HUES48 (cell line): ENCODE results near the gene SUN5.
"Not testable (repeated sequence)": the region's sequence is repeated elsewhere in the genome, so short reads cannot be mapped to it uniquely, and the experiment has no call there.

ENCODE experiments used
- H3K27ac ChIP-seq: one replicate; pipeline ENCODE4 v1.7.0; 2013; ENCODE audit warnings: low read depth, low read length, inconsistent platforms
- H3K27me3 ChIP-seq: 2 replicates; pipeline ENCODE4 v1.6.1; 2013; ENCODE audit warnings: mild to moderate bottlenecking, low read length; ENCODE audit not compliant: control insufficient read depth, insufficient read depth
- H3K36me3 ChIP-seq: 2 replicates; pipeline ENCODE4 v1.6.1; 2013; ENCODE audit warnings: low read length; ENCODE audit not compliant: control insufficient read depth, insufficient read depth
- H3K4me1 ChIP-seq: 2 replicates; pipeline ENCODE4 v1.6.1; 2013; ENCODE audit warnings: mild to moderate bottlenecking, low read length; ENCODE audit not compliant: control insufficient read depth, insufficient read depth
- H3K4me3 ChIP-seq: 2 replicates; pipeline ENCODE4 v1.5.1; 2013; ENCODE audit warnings: mild to moderate bottlenecking, low read depth, low read length
- H3K9ac ChIP-seq: 2 replicates; pipeline ENCODE4 v1.6.1; 2013; ENCODE audit warnings: mild to moderate bottlenecking, low read depth, low read length, moderate library complexity
- H3K9me3 ChIP-seq: 2 replicates; pipeline ENCODE4 v1.6.1; 2013; ENCODE audit warnings: low read length; ENCODE audit not compliant: control insufficient read depth, insufficient read depth

The SUN5 gene

DNA sequence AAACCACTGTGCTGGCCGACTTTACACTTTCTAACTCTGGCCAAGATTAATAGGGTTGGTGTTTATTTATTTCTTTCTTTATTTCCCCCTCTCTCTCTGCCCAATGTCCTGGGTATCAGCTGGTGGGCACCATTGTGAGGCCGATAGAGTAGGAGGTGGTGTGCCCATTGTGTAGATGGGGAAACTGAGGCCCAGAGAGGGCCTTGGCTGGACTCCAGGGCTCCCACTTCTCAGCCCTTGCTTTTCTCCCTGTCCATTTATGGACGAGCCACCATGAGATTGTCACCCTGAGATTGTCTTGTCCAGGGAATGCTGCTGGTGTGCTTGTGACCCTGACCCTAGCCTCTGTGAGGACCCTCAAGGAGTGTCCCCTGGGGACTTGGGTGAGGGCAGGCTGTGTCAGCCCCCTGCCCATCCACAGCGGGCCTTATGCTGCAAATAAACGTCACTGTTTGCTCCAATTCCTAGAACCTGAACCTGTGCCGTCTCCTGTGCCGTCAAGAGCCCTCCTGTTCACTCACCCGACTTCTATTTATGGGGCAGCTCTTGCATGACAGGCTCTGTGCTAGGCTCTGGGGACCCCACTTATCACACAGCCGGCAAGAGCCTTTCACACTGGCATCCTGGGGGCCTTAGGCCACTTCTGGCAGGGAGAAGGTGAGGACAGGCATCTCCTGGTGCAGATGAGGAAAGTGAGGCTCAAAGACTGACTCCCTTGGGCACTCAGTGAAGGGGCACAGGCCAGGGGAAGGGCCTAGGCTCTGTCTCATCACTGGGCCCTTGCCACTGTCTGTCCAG is 24.8 kb downstream of the SUN5 start:
- H3K9ac ChIP-seq: no peak overlapping the region
- H3K27me3 ChIP-seq: no peaks in the 10 kb centered on the region
- H3K4me3 ChIP-seq: no peak overlapping the region
- peaks cover 7% of the 10 kb centered on the region for H3K4me1 ChIP-seq
- no peaks in the 10 kb centered on the region for H3K9me3 ChIP-seq
- no peak overlapping the region for H3K27ac ChIP-seq
- H3K36me3 ChIP-seq: no peaks in the 10 kb centered on the region

DNA sequence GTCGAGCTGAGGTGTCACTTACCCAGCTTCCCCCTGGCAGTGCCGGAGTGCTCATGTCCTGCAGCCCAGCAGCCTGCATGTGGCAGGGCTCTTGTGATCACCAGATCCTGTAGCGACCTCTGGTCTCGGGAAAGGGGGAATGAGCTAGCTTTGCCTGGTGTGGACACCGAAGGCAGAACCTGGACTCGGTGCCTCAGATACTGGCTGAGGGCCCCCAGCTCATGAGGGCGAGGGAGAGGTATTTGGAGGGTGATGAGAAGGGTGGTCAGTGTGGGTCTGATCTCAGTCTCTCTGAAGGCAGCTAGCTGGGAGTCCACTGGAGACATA is 26.3 kb downstream of the SUN5 start:
- Histone ChIP-seq H3K4me1 (peaks cover 14% of the 10 kb centered on the region), H3K27me3 (no peaks in the 10 kb centered on the region)

DNA sequence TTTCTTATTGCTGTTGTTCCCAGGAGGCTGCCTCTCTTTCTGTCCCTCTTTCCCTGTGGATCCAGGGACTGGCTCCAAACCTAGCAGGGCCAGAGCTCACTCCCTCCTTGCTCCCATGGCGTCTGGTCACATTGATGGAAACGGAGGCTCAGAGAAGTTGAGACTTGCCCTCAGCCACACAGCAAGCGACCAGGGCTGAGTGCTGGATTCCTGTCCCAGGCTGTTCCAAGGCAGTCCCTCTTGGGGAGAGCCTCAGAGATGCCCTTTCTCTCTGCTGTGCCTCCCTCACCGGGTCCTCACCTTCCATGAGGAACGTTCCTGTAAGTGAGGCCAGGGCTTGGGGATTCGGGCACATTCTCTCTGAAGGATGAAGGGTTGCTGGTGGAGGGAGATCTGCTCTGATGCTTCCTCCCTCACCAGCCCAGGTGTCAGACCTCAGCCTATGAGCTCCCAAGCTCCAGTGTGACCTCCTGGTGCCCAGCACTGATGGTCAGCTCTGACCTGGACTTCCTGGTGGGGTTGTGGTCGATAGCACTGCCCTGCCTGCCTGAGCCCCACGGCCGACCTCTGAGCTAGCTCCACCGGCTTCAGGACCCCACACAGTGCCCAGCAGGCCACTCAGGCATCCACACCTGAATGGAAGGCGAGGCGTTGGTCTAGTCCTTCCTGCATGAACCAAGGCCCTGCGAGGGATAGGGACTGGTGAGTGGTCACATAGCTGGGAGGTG is 26.8 kb downstream of the SUN5 start:
- Histone ChIP-seq H3K4me3 (no peak overlapping the region), H3K9ac (no peak overlapping the region), H3K27me3 (no peaks in the 10 kb centered on the region), H3K9me3 (no peaks in the 10 kb centered on the region), H3K4me1 (peaks cover 19% of the 10 kb centered on the region), H3K36me3 (no peaks in the 10 kb centered on the region), H3K27ac (no peak overlapping the region)

More for the DNA sequence above, 26.3 kb downstream of the SUN5 start:
- H3K9me3 ChIP-seq: no peaks in the 10 kb centered on the region
- no peaks in the 10 kb centered on the region for H3K36me3 ChIP-seq
- no peak overlapping the region for H3K27ac ChIP-seq
- H3K4me3 ChIP-seq: no peak overlapping the region
- H3K9ac ChIP-seq: no peak overlapping the region

DNA sequence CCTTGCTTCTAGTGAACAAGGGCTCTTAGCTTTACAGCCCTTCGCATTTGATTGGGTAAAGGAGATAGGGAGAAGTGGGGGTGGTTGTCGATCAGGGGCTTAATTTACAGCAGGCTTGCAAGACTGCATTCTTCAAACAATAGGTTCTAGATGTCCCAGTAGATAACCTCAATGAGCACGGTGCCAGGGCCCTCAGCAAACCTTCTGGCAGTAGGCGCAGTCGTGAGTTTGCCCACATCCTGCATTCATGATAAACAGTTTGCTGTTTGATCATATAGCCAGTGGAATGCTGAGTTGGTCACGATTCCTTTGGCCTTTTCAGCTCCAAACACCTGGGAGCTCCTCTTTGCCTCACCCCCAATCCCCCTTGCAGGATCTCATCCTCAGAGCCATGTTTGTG is 27.5 kb downstream of the SUN5 start:
- Histone ChIP-seq H3K36me3 (no peaks in the 10 kb centered on the region), H3K9me3 (no peaks in the 10 kb centered on the region), H3K27ac (no peak overlapping the region), H3K4me1 (peaks cover 26% of the 10 kb centered on the region), H3K4me3 (no peak overlapping the region), H3K27me3 (no peaks in the 10 kb centered on the region), H3K9ac (no peak overlapping the region)

DNA sequence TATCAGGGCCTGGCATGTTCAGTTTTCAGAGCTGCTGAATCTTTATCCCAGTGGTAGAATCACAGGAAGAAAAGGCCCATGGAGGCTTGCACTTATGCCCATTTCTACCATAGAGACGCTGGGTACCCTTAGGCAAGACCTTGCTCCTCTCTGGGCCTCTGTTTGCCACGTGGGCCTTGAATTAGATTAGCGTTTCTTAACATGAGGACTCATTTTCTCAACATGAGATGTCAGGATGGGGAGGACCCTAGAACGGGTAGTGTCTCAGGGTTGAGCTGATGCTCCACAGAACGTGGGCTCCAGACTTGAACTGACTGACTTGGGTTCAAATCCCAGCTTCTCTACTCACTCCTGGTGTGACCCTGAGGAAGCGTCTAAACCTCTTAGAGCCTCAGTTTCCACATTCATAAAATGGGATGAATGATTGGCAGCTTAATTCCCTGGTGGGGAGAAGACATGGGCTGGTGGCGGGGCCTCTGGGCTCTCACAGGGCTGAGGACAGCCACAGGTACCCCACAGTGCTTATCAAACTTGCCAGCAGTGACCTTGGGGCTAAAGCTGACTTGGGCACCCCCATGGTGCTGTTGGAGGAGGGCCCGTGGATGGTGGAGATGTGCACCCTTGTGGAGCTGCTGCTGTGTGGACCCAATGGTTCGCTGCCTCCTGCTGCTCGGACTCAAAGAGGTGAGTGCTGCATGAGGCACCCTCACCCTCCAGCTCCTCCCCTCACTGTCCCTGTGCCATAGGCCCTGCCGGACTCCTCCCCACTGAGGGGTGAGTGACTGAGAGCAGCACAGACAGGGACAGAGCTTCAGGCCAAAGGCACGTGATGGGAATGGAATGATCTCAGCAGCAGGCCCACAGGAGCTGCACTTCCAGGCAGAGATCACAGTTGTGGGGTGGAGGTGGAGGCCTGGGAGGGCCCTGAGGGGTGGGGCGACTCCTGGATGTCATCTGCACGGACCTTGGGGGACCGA is 28.2 kb downstream of the SUN5 start:
- peak overlapping the region; percentile 43 for H3K27ac ChIP-seq
- H3K9ac ChIP-seq: no peak overlapping the region
- no peaks in the 10 kb centered on the region for H3K9me3 ChIP-seq
- no peaks in the 10 kb centered on the region for H3K27me3 ChIP-seq
- H3K4me1 ChIP-seq: peaks cover 31% of the 10 kb centered on the region
- no peak overlapping the region for H3K4me3 ChIP-seq
- H3K36me3 ChIP-seq: no peaks in the 10 kb centered on the region

DNA sequence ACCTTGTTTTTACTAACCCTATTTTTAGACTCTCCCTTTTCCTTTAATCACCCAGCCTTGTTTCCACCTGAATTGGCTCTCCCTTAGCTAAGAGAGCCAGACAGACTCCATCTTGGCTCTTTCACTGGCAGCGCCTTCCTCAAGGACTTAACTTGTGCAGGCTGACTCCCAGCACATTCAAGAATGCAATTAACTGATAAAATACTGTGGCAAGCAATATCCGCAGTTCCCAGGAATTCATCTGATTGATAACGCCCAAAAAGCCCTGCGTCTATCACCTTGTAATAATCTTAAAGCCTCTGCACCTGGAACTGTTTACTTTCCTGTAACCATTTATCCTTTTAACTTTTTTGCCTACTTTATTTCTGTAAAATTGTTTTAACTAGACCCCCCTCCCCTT is 29.1 kb downstream of the SUN5 start:
- not testable (repeated sequence) for H3K9me3 ChIP-seq, H3K4me3 ChIP-seq, H3K9ac ChIP-seq, H3K27me3 ChIP-seq, H3K36me3 ChIP-seq
- H3K4me1 ChIP-seq: peaks cover 31% of the 10 kb centered on the region
- peak overlapping the region; percentile 48 for H3K27ac ChIP-seq

DNA sequence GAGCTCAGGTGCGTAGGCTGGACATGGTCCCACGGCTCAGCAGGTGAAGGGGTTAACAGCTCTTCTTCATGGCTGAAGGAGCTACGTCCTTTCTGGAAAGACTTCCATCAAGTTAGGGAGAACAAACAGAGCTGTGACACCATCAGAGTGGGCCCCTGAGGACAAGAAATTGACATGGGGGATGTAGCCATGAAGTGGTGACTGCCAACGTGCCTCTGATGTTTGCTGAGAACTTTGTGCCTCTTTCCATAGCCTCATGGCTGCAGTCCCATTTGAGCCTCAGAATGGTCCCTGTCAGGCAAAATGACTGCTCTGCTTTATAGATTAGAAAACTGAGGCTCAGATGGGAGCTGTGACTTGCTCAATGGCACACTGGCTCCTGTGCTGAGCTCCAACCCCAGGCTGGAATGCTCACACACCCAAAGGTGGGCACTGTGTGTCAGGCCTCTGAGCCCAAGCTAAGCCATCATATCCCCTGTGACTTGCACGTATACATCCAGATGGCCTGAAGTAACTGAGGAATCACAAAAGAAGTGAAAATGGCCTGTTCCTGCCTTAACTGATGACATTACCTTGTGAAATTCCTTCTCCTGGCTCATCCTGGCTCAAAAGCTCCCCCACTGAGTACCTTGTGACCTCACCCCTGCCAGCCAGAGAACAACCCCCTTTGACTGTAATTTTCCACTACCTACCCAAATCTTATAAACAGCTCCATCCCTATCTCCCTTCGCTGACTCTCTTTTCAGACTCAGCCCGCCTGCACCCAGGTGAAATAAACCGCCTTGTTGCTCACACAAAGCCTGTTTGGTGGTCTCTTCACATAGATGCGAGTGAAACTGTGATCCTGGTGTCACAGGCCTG is 29.8 kb downstream of the SUN5 start:
- H3K27ac ChIP-seq: peak overlapping the region; percentile 89
- H3K27me3 ChIP-seq, H3K9me3 ChIP-seq, H3K36me3 ChIP-seq, H3K4me3 ChIP-seq: not testable (repeated sequence)
- H3K4me1 ChIP-seq: peaks cover 31% of the 10 kb centered on the region
- H3K9ac ChIP-seq: peak overlapping the region; percentile 34; the same call in 1 of the 2 replicates

DNA sequence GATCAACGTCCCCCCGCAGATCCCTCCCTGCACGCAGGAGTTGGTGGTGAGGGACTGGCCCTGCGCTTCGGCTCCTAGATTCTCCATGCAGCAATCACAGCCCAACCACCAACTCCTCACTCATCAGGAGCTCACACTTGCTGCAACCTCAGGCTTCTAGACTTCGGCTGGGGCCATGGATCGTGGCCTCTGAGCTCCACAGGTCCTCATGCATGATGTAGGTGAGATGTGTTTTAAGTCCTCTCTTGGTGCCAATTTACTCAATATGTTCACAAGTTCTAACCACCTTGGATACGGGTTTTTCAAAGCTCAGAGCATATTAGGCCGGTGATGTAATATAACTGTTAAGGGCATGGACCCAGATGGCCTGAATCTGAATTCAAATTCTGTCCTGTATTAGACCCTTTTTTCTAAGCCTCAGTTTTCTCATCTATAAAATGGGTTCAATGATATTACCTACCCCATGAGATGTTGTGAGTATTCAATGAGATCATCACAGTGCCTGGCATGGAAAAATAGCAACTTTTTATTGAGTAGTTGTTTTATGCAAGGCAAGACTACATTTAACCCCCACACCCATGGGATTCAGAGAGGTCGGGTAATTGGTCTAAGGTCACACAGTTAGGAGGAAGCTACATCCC is 31.0 kb downstream of the SUN5 start:
- no peaks in the 10 kb centered on the region for H3K9me3 ChIP-seq
- H3K4me3 ChIP-seq: no peak overlapping the region
- no peak overlapping the region for H3K9ac ChIP-seq
- H3K27ac ChIP-seq: no peak overlapping the region
- H3K4me1 ChIP-seq: peaks cover 31% of the 10 kb centered on the region
- H3K36me3 ChIP-seq: no peaks in the 10 kb centered on the region
- no peaks in the 10 kb centered on the region for H3K27me3 ChIP-seq

DNA sequence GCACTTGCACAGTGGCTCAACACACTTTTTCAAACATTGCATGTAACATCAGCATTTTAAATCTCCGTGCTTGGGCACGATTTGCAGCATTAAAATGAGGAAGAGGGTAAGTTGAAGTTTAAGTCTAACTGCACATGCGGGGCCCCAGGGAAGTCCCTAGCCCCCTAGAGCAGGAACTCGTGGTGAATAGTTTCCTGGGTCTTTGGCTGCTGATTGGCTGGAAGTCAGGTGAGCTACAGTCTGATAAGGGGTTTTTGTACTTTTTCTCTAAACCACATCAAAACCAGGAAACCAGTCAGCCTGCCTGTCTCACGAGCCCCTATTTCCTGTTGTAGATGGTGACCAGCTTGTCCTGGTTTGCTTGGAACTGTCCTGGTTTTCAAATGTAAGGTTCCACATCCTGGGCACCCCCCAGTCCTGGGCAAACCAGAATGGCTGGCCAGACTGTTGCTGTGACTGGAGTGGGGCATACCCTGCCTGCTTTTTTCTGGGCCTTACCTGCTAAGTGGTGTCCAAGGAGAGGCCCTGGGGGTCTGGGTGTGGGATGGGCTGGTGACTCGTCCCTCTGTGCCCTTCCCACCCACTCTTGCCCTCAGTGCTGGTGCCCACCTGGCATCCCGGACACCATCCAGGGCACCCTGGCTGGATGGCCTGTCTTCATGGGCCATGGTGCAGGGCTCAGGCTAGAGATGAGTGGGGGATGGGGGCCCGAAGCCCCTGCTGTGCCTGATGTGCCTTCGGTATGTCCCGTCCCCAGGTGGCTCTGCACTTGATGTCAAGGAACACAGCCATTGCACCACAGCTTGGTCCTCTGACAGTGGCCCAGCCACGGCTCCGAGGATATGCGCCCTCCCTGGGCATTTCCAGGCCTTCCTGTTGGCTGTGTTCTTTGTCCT is 31.8 kb downstream of the SUN5 start:
- no peak overlapping the region for H3K4me3 ChIP-seq
- H3K36me3 ChIP-seq: no peaks in the 10 kb centered on the region
- no peak overlapping the region for H3K9ac ChIP-seq
- no peak overlapping the region for H3K27ac ChIP-seq
- H3K9me3 ChIP-seq: no peaks in the 10 kb centered on the region
- no peaks in the 10 kb centered on the region for H3K27me3 ChIP-seq
- H3K4me1 ChIP-seq: peaks cover 31% of the 10 kb centered on the region
